ENCODE results near the gene ARHGAP8. TPM values are rescaled to one million over a fixed set of nuclear protein-coding genes. Genes with fewer than 3 reads are reported as not detected.
A peak's percentile ranks its signal among the peaks of the same experiment; 100 is the strongest.

ARHGAP8 gene
- total and polyA plus RNA-seq, 10 of the 15 experiments (the other 5 are each of a cell fraction or from before 2014, with no cell fraction given), result 0.33 TPM; not detected in 9

DNA sequence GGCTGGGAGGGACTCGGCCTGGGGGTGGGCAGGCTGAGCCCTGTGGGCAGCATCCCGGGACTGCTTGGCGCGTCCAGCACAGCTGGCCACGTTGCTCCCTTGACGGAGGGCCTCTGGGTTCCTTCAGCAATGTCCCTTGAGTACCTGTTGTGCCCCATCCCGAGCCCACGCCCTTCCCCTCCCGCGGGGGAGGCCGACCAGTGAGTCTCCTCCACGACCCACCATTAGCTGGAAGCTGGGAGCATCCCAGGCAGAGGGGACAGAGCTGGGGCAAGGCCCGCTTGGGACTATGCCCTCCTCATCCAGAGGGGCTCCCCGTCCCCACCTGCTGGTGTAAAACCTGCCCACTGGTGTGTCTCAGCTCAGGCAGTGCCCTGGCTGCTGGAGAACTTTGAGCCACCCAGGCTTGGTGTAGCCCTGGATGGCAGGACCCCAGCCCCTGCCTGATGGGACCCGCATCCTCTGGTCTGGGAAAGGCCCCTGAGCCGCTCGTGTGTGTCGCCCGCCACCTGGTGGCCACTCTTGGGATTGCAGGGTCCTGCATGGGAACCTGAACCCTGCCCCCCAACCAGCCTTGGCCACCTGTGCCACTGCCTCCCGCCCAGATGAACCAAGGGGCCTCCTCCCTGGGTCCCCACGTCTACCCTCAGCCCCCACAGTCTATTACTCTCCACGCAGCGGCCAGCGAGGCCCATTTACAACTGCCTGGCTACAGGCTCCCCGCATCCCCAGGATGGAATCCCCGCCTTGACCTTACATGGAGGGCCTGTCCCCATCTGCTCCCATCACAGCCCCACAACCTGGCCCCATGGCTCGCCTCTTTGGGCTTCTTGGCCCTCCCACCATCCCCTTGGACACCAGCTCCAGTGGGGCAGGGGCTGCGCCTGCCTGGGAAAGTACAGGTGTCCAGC is 16.6 kb upstream of the ARHGAP8 start:
- H3K4me1 ChIP-seq (ENCODE audit: control insufficient read depth, insufficient read depth, low read length), result no peaks in the 10 kb centered on the region
- ChIA-PET CTCF (interaction anchor here (0.6 to 3.4 kb wide), 9 partner anchors 11 to 281 kb away, joined by 3 to 45 read pairs (median 3); no protein-coding TSS in a partner anchor), SMC1A (ENCODE audit: uncharacterized antibody, unreplicated experiment) (interaction anchor here (1.8 to 2.1 kb wide), 2 partner anchors 37 to 47 kb away, joined by 4 to 6 read pairs; no protein-coding TSS in a partner anchor), RAD21 (ENCODE audit: unreplicated experiment) (interaction anchor here (0.9 to 2.1 kb wide), 5 partner anchors 23 to 50 kb away, joined by 3 to 8 read pairs (median 4); no protein-coding TSS in a partner anchor), POLR2A (interaction anchor here (0.5 kb wide), 1 partner anchor 62 kb away, joined by 3 read pairs; no protein-coding TSS in a partner anchor)
- 28% methylated on average over 28 of the region's 28 CpGs for WGBS (ENCODE audit: insufficient coverage, insufficient replicate concordance, low lambda C conversion rate, missing lambda C conversion rate)
- no peak for DNase-seq (ENCODE audit: low read depth, low spot score)
- H4K20me1 ChIP-seq (ENCODE audit: control insufficient read depth, insufficient read depth), result no peaks in the 10 kb centered on the region
- H3K4me2 ChIP-seq (ENCODE audit: control insufficient read depth, insufficient read depth), result no peak overlapping the region
- no peaks in the 10 kb centered on the region for H3K79me2 ChIP-seq (ENCODE audit: control insufficient read depth, insufficient read depth, low read length)
- ATAC-seq, result peak; percentile 90
- no peak overlapping the region for H3K4me3 ChIP-seq
- in situ Hi-C loops (cut with MboI), result loop anchor here (5.0 kb wide), 1 partner anchor 38 kb away; no protein-coding TSS in a partner anchor
- FAIRE-seq, result peak; percentile 66
- no peak overlapping the region for H2AFZ ChIP-seq (ENCODE audit: control insufficient read depth, low read depth, low read length)
- no TSS peak for BruUV-seq (replicated peaks)
- H3K27me3 ChIP-seq (replicated peaks in 1 of 2; ENCODE audit: control insufficient read depth in 2 of 2, insufficient read depth in 2 of 2, low read length in 1 of 2), result no peaks in the 10 kb centered on the region
- intact Hi-C loops (cut with micrococcal nuclease; ENCODE audit: unreplicated experiment), result loop anchor here (1.0 kb wide), 1 partner anchor 38 kb away; no protein-coding TSS in a partner anchor
- no peak overlapping the region for H3K9ac ChIP-seq (ENCODE audit: control insufficient read depth, insufficient read depth, low read length)
- no peaks in the 10 kb centered on the region for H3K9me3 ChIP-seq (replicated peaks; ENCODE audit: control insufficient read depth, insufficient read depth, low read length)
- no peak overlapping the region for H3K27ac ChIP-seq (ENCODE audit: control insufficient read depth, insufficient read depth)
- H3K36me3 ChIP-seq (ENCODE audit: control insufficient read depth in 2 of 2, insufficient read depth in 2 of 2, low read length in 1 of 2), result no peaks in the 10 kb centered on the region
- TF ChIP-seq MEF2A (IDR thresholded peaks at IDR 0.05; ENCODE audit: insufficient read depth, low read depth, low read length), result no peak
- 0 out of 2 replicates have a peak, but pooled peaks have one; percentile 18 for TF ChIP-seq TBL1XR1 (IDR thresholded peaks at IDR 0.05; ENCODE audit: low read depth, low read length)
- TF ChIP-seq ATF2 (IDR thresholded peaks at IDR 0.05; ENCODE audit: low read length), result no peak
- no peak; the same call in 1 of the 2 replicates for TF ChIP-seq HCFC1 (IDR thresholded peaks at IDR 0.05; ENCODE audit: low read length)
- TF ChIP-seq, protein P1, sequence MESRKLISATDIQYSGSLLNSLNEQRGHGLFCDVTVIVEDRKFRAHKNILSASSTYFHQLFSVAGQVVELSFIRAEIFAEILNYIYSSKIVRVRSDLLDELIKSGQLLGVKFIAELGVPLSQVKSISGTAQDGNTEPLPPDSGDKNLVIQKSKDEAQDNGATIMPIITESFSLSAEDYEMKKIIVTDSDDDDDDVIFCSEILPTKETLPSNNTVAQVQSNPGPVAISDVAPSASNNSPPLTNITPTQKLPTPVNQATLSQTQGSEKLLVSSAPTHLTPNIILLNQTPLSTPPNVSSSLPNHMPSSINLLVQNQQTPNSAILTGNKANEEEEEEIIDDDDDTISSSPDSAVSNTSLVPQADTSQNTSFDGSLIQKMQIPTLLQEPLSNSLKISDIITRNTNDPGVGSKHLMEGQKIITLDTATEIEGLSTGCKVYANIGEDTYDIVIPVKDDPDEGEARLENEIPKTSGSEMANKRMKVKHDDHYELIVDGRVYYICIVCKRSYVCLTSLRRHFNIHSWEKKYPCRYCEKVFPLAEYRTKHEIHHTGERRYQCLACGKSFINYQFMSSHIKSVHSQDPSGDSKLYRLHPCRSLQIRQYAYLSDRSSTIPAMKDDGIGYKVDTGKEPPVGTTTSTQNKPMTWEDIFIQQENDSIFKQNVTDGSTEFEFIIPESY (IDR thresholded peaks at IDR 0.05), result no peak
- peak; percentile 47; the same call in 1 of the 2 replicates for TF ChIP-seq YY1 (IDR thresholded peaks at IDR 0.05; ENCODE audit: low read depth, low read length)
- 0 out of 2 replicates have a peak, but pooled peaks have one; percentile 44 for TF ChIP-seq TCF12 (IDR thresholded peaks at IDR 0.05; ENCODE audit: low read depth, low read length)
- TF ChIP-seq NFXL1 (IDR thresholded peaks at IDR 0.05; ENCODE audit: borderline replicate concordance), result no peak
- TF ChIP-seq BHLHE40 (IDR thresholded peaks at IDR 0.05; ENCODE audit: borderline replicate concordance in 1 of 2, low read depth in 2 of 2, low read length in 1 of 2), result 0 out of 4 replicates have a peak, but pooled peaks of 1 of the 2 experiments have one; percentile 13
- 0 out of 2 replicates have a peak, but pooled peaks have one; percentile 10 for TF ChIP-seq IKZF1 (conservative IDR thresholded peaks at IDR 0.05)
- TF ChIP-seq CTCF (IDR thresholded peaks at IDR 0.05 in 2 of 3, conservative IDR thresholded peaks at IDR 0.05 in 1 of 3; ENCODE audit: control insufficient read depth in 2 of 3, extremely low read depth in 1 of 3, insufficient read depth in 1 of 3, low read depth in 3 of 3, low read length in 3 of 3), result peak; percentile 92 to 98 (median 96)
- TF ChIP-seq STAT1 (conservative IDR thresholded peaks at IDR 0.05), result no peak
- TF ChIP-seq RB1 (IDR thresholded peaks at IDR 0.05; ENCODE audit: borderline replicate concordance), result peak; percentile 65; the same call in 1 of the 2 replicates
- peak; percentile 38; the same call in 1 of the 2 replicates for TF ChIP-seq NR2F1 (conservative IDR thresholded peaks at IDR 0.05)
- TF ChIP-seq USF1 (IDR thresholded peaks at IDR 0.05; ENCODE audit: borderline replicate concordance, extremely low read length, insufficient read depth, low read depth, low read length), result no peak

All from GM12878 (cell line).